22Rv1 (cell line): Measurements from ENCODE around the gene TPSAB1.

Experiments used
- ZFX ChIP-seq: fragments of 450-650 bp; IDR thresholded peaks from 2 replicates; pipeline ENCODE4 v1.6.1; 2017; ENCODE audit warnings: antibody characterized with exemption, borderline replicate concordance
- TF ChIP-seq, protein P1 (sequence below): fragments of 450-650 bp; IDR thresholded peaks from 2 replicates; pipeline ENCODE4 v1.5.1; 2017; ENCODE audit warnings: mild to moderate bottlenecking

DNA sequence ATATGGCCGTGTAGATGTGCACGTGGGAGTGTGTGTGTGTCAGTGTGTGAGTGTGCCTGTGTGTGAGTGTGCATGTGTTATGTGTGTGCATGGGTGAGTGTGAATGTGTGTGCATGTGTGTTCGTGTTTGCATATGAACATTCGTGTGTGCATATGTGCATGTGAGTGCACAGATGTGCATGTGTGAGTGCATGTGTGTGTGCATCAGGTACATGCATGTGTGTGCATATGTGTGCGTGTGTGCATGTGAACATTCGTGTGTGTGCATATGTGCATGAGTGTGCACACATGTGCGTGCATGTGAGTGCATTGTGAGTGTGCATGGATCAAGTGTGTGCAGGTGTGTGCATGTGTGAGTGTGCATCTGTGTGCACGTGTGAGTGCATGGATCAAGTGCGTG, 2.5 kb upstream of the TPSAB1 start:
- TF ChIP-seq, protein P1, sequence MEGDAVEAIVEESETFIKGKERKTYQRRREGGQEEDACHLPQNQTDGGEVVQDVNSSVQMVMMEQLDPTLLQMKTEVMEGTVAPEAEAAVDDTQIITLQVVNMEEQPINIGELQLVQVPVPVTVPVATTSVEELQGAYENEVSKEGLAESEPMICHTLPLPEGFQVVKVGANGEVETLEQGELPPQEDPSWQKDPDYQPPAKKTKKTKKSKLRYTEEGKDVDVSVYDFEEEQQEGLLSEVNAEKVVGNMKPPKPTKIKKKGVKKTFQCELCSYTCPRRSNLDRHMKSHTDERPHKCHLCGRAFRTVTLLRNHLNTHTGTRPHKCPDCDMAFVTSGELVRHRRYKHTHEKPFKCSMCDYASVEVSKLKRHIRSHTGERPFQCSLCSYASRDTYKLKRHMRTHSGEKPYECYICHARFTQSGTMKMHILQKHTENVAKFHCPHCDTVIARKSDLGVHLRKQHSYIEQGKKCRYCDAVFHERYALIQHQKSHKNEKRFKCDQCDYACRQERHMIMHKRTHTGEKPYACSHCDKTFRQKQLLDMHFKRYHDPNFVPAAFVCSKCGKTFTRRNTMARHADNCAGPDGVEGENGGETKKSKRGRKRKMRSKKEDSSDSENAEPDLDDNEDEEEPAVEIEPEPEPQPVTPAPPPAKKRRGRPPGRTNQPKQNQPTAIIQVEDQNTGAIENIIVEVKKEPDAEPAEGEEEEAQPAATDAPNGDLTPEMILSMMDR: no peak
- TF ChIP-seq ZFX: no peak
